IMR-90 (cell line): ENCODE measurements around the gene PRKG2. TPM values are rescaled to one million over a fixed set of nuclear protein-coding genes. Genes with fewer than 3 reads are reported as not detected.

Source experiments
- ATAC-seq: fragments of 200-7000 bp; cut with Tn5 transposase; 2 replicates; pipeline ENCODE4 v1.9.1; 2020; ENCODE audit warnings: low read depth, mild to moderate bottlenecking, moderate library complexity
- BruUV-seq: library from RNA; stranded (reverse); fragments of 400-500 nt; replicated peaks from 2 replicates; lab custom pipeline; 2021; lab: Mats Ljungman, UMichigan
- CTCF ChIA-PET: fragments of 300-600 bp; formaldehyde crosslinking; extraction: SDS; loops from one replicate; lab custom pipeline; 2021; ENCODE audit warnings: antibody characterized with exemption; lab: Yijun Ruan, JAX
- POLR2A ChIA-PET: fragments of 300-600 bp; sonication (Branson Sonifier 250); formaldehyde crosslinking; loops from one replicate; lab custom pipeline; 2022; ENCODE audit warnings: antibody characterized with exemption; ENCODE audit not compliant: unreplicated experiment; lab: Charles Lee
- DNase-seq: peaks from one replicate; pipeline ENCODE4 v3.0.0; 2013
- H2AFZ ChIP-seq: replicated peaks from 2 replicates; pipeline ENCODE3; 2013; ENCODE audit warnings: low read length, mild to moderate bottlenecking; ENCODE audit not compliant: poor library complexity
- H2AK5ac ChIP-seq: 2 replicates; pipeline ENCODE4 v1.6.1; 2013; ENCODE audit warnings: low read depth, low read length, inconsistent platforms
- H2AK9ac ChIP-seq: replicated peaks from 2 replicates; pipeline ENCODE3; 2013; ENCODE audit warnings: mild to moderate bottlenecking, low read depth, low read length, moderate library complexity; ENCODE audit not compliant: poor library complexity
- H2BK120ac ChIP-seq: 2 replicates; pipeline ENCODE4 v1.6.1; 2013; ENCODE audit warnings: low read depth, low read length, inconsistent platforms
- H2BK15ac ChIP-seq: 3 replicates; pipeline ENCODE4 v1.6.1; 2013; ENCODE audit warnings: low read depth, low read length, inconsistent platforms
- H2BK20ac ChIP-seq: 2 replicates; pipeline ENCODE4 v1.6.1; 2013; ENCODE audit warnings: low read depth, mild to moderate bottlenecking, inconsistent platforms, low read length, moderate library complexity
- H2BK5ac ChIP-seq: 2 replicates; pipeline ENCODE4 v1.6.1; 2013; ENCODE audit warnings: mild to moderate bottlenecking, low read depth, low read length, inconsistent platforms; ENCODE audit not compliant: poor library complexity, severe bottlenecking
- H3K14ac ChIP-seq: replicated peaks from 2 replicates; pipeline ENCODE4 v1.6.1; 2013; ENCODE audit warnings: low read depth, low read length, inconsistent platforms
- H3K18ac ChIP-seq: 2 replicates; pipeline ENCODE4 v1.6.1; 2013; ENCODE audit warnings: low read depth, low read length, control low read depth
- H3K23ac ChIP-seq: 2 replicates; pipeline ENCODE4 v1.6.1; 2013; ENCODE audit warnings: low read depth, low read length, inconsistent platforms
- H3K27ac ChIP-seq: 2 replicates; pipeline ENCODE4 v1.5.1; 2013; ENCODE audit warnings: mild to moderate bottlenecking, control low read depth, low read length; ENCODE audit not compliant: insufficient read depth
- H3K27me3 ChIP-seq: 2 replicates; pipeline ENCODE4 v1.6.1; 2013; ENCODE audit warnings: low read length; ENCODE audit not compliant: control insufficient read depth, insufficient read depth
- H3K36me3 ChIP-seq: 2 replicates; pipeline ENCODE4 v1.6.1; 2013; ENCODE audit warnings: low read length, mixed read lengths; ENCODE audit not compliant: control insufficient read depth, insufficient read depth
- H3K4ac ChIP-seq: 2 replicates; pipeline ENCODE4 v1.6.1; 2013; ENCODE audit warnings: low read depth, low read length, inconsistent platforms
- H3K4me1 ChIP-seq: 2 replicates; pipeline ENCODE4 v1.6.1; 2013; ENCODE audit warnings: low read length, mixed read lengths; ENCODE audit not compliant: control insufficient read depth, insufficient read depth
- H3K4me2 ChIP-seq: 2 replicates; pipeline ENCODE4 v1.6.1; 2013; ENCODE audit warnings: low read depth, mild to moderate bottlenecking, control low read depth, low read length, moderate library complexity
- H3K4me3 ChIP-seq: 2 replicates; pipeline ENCODE4 v1.5.1; 2013; ENCODE audit warnings: low read depth, mild to moderate bottlenecking, control low read depth, low read length, moderate library complexity; ENCODE audit not compliant: insufficient read depth
- H3K56ac ChIP-seq: 2 replicates; pipeline ENCODE4 v1.6.1; 2013; ENCODE audit warnings: low read length, inconsistent platforms; ENCODE audit not compliant: insufficient read depth; ENCODE audit errors: extremely low read depth
- H3K79me1 ChIP-seq, 2 experiments: 2 replicates each; pipeline ENCODE4 v1.6.1; 2013; ENCODE audit warnings: low read length in 2 of 2, inconsistent platforms in 1 of 2, low read depth in 1 of 2
- H3K9ac ChIP-seq: 2 replicates; pipeline ENCODE4 v1.6.1; 2013; ENCODE audit warnings: low read depth, low read length, control low read depth
- H3K9me1 ChIP-seq: 2 replicates; pipeline ENCODE4 v1.6.1; 2013; ENCODE audit warnings: low read length, inconsistent platforms; ENCODE audit not compliant: insufficient read depth
- H3K9me3 ChIP-seq: 2 replicates; pipeline ENCODE4 v1.6.1; 2013; ENCODE audit warnings: low read length; ENCODE audit not compliant: control insufficient read depth, insufficient read depth
- H4K20me1 ChIP-seq: 2 replicates; pipeline ENCODE4 v1.6.1; 2013; ENCODE audit warnings: low read length, inconsistent platforms; ENCODE audit not compliant: insufficient read depth
- H4K5ac ChIP-seq: 2 replicates; pipeline ENCODE4 v1.6.1; 2013; ENCODE audit warnings: mild to moderate bottlenecking, low read depth, low read length, control low read depth
- H4K8ac ChIP-seq, 2 experiments: 2 replicates each; pipeline ENCODE4 v1.6.1; 2013; ENCODE audit warnings: low read depth in 2 of 2, low read length in 2 of 2, control low read depth in 1 of 2, inconsistent platforms in 1 of 2
- H4K91ac ChIP-seq: 2 replicates; pipeline ENCODE4 v1.6.1; 2013; ENCODE audit warnings: low read depth, low read length, inconsistent platforms; ENCODE audit not compliant: insufficient read depth
- BHLHE40 ChIP-seq: fragments of 150-350 bp; IDR thresholded peaks from 2 replicates; pipeline ENCODE4 v1.6.1; 2016; ENCODE audit warnings: mild to moderate bottlenecking, low read depth, low read length
- CEBPB ChIP-seq: IDR thresholded peaks from 2 replicates; pipeline ENCODE4 v1.6.1; 2012; ENCODE audit warnings: low read depth, low read length, improper control_type of control experiment
- CHD1 ChIP-seq: IDR thresholded peaks from 2 replicates; pipeline ENCODE4 v1.6.1; 2012; ENCODE audit warnings: low read depth, low read length, improper control_type of control experiment
- FOS ChIP-seq: fragments of 150-350 bp; IDR thresholded peaks from 2 replicates; pipeline ENCODE4 v1.6.1; 2016; ENCODE audit warnings: low read depth, low read length
- MAFK ChIP-seq: IDR thresholded peaks from 2 replicates; pipeline ENCODE4 v1.6.1; 2012; ENCODE audit warnings: low read depth, low read length, improper control_type of control experiment
- MAZ ChIP-seq: IDR thresholded peaks from 2 replicates; pipeline ENCODE4 v1.6.1; 2012; ENCODE audit warnings: low read depth, mild to moderate bottlenecking, low read length, improper control_type of control experiment, moderate library complexity, borderline replicate concordance
- MXI1 ChIP-seq: IDR thresholded peaks from 2 replicates; pipeline ENCODE4 v1.6.1; 2012; ENCODE audit warnings: low read depth, mild to moderate bottlenecking, low read length, moderate library complexity, borderline replicate concordance
- POLR2A ChIP-seq: IDR thresholded peaks from 2 replicates; pipeline ENCODE4 v1.6.1; 2012; ENCODE audit warnings: mild to moderate bottlenecking, low read depth, low read length
- RAD21 ChIP-seq: IDR thresholded peaks from 2 replicates; pipeline ENCODE4 v1.6.1; 2012; ENCODE audit warnings: low read length, improper control_type of control experiment
- RCOR1 ChIP-seq: IDR thresholded peaks from 2 replicates; pipeline ENCODE4 v1.6.1; 2012; ENCODE audit warnings: mild to moderate bottlenecking, low read length, improper control_type of control experiment; ENCODE audit not compliant: insufficient replicate concordance
- SMC3 ChIP-seq: fragments of 150-350 bp; IDR thresholded peaks from 2 replicates; pipeline ENCODE4 v1.6.1; 2016; ENCODE audit warnings: low read depth, mild to moderate bottlenecking, antibody characterized with exemption, low read length, moderate library complexity
- WGBS, 2 experiments: methylation state at CpG; one replicate each; pipeline versions ENCODE4 v1.1.5 to v1.1.7; 2013; ENCODE audit warnings: missing lambda C conversion rate in 2 of 2; ENCODE audit not compliant: insufficient read length in 1 of 2; ENCODE audit errors: extremely low coverage in 2 of 2; 5-methylcytosine and 5-hydroxymethylcytosine counted together
- dilution Hi-C: fragments of 300-500 bp; cut with HindIII; formaldehyde crosslinking; loops from one replicate; pipeline ENCODE4 v1.14.3; 2018; ENCODE audit warnings: low sequenced_read_pairs; ENCODE audit not compliant: unreplicated experiment
- in situ Hi-C: fragments of 300-500 bp; cut with MboI; formaldehyde crosslinking; loops from 3 replicates; pipeline ENCODE4 v1.14.3; 2019; ENCODE audit warnings: low sequenced_read_pairs, inconsistent platforms, mixed read lengths
- intact Hi-C: fragments of 100-400 bp; cut with micrococcal nuclease; formaldehyde crosslinking; loops from 2 replicates; pipeline ENCODE4 v1.10.0; 2022
- polyA plus RNA-seq, 3 experiments: library from polyadenylated mRNA; depleted of rRNA; stranded (reverse); fragments of >200 nt; gene quantifications; 2 replicates each; pipeline ENCODE4 v1.2.3, GENCODE V29; 2012; ENCODE audit warnings: low replicate concordance in 1 of 3
- total RNA-seq: library from RNA; depleted of rRNA; stranded (reverse); fragments of >200 nt; gene quantifications from 2 replicates; pipeline ENCODE4 v1.2.3, GENCODE V29; 2012
- TF ChIP-seq, protein P1 (sequence below): conservative IDR thresholded peaks from 2 replicates; pipeline ENCODE4 v1.5.1; 2012; ENCODE audit warnings: mild to moderate bottlenecking, low read depth, low read length, improper control_type of control experiment
- TF ChIP-seq, protein P2 (sequence below): fragments of 150-350 bp; IDR thresholded peaks from 2 replicates; pipeline ENCODE4 v1.6.1; 2017; ENCODE audit warnings: mild to moderate bottlenecking, antibody characterized with exemption, low read length, low read depth

Gene PRKG2
- total and polyA plus RNA-seq, 2 of the 4 experiments (the other 2 are of a cell fraction), result 0.44 to 2.0 TPM

DNA sequence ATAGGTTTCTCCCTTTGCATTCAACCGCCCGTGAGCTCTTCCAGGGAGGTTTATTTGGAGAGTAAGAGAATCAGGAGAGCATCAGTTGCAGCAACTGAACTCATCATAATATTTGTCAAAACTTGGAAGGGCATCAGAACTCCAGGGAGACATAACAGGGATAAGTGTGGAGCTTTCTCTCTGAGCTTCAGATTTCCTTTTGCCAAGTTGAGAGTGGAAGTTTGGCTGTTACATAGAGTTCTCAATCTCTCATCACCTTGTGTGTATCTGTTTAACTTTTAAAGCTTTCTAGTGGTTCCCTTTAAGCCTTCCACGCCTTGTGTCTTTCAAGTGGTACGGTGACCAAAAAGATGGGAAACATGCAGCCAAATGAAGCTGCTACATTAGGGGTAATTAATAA lies 165.7 kb downstream of the PRKG2 start:
- intact Hi-C loops, result no loop called here
- Histone ChIP-seq H3K18ac (no peak overlapping the region), H2AK9ac (no peak overlapping the region)

More for the DNA sequence above, 165.7 kb downstream of the PRKG2 start:
- Histone ChIP-seq H3K9me1 (no peaks in the 10 kb centered on the region), H3K79me1 (no peaks in the 10 kb centered on the region), H3K9me3 (no peaks in the 10 kb centered on the region), H3K36me3 (no peaks in the 10 kb centered on the region), H2AK5ac (no peak overlapping the region), H3K56ac (no peak overlapping the region), H3K4ac (no peak overlapping the region), H2BK15ac (no peak overlapping the region), H4K91ac (no peak overlapping the region), H3K4me2 (no peak overlapping the region), H3K9ac (no peak overlapping the region), H3K23ac (no peak overlapping the region), H3K27me3 (peaks cover 7% of the 10 kb centered on the region), H2BK120ac (no peak overlapping the region), H4K5ac (no peak overlapping the region), H4K8ac (no peak overlapping the region), H2AFZ (no peak overlapping the region), H4K20me1 (no peaks in the 10 kb centered on the region), H3K14ac (no peak overlapping the region), H3K4me3 (no peak overlapping the region), H3K27ac (no peak overlapping the region), H2BK20ac (no peak overlapping the region), H3K4me1 (no peaks in the 10 kb centered on the region; the same call in 1 of the 2 replicates), H2BK5ac (no peak overlapping the region)
- in situ Hi-C loops (no loop called here), dilution Hi-C loops (no loop called here)
- no CpG with 5 or more reads among the region's 4 CpGs for WGBS, 2 experiments
- CTCF ChIA-PET, result interaction anchor here (1.1 to 4.9 kb wide), 3 partner anchors 10 to 687 kb away, joined by 3 to 17 read pairs (median 7); no protein-coding TSS in a partner anchor
- TF ChIP-seq MXI1 (no peak), CEBPB (no peak), CHD1 (no peak), FOS (no peak), BHLHE40 (no peak), RAD21 (no peak), SMC3 (no peak), MAZ (no peak), RCOR1 (no peak), POLR2A (no peak), MAFK (no peak)
- TF ChIP-seq, protein P1, sequence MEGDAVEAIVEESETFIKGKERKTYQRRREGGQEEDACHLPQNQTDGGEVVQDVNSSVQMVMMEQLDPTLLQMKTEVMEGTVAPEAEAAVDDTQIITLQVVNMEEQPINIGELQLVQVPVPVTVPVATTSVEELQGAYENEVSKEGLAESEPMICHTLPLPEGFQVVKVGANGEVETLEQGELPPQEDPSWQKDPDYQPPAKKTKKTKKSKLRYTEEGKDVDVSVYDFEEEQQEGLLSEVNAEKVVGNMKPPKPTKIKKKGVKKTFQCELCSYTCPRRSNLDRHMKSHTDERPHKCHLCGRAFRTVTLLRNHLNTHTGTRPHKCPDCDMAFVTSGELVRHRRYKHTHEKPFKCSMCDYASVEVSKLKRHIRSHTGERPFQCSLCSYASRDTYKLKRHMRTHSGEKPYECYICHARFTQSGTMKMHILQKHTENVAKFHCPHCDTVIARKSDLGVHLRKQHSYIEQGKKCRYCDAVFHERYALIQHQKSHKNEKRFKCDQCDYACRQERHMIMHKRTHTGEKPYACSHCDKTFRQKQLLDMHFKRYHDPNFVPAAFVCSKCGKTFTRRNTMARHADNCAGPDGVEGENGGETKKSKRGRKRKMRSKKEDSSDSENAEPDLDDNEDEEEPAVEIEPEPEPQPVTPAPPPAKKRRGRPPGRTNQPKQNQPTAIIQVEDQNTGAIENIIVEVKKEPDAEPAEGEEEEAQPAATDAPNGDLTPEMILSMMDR, result no peak
- TF ChIP-seq, protein P2, sequence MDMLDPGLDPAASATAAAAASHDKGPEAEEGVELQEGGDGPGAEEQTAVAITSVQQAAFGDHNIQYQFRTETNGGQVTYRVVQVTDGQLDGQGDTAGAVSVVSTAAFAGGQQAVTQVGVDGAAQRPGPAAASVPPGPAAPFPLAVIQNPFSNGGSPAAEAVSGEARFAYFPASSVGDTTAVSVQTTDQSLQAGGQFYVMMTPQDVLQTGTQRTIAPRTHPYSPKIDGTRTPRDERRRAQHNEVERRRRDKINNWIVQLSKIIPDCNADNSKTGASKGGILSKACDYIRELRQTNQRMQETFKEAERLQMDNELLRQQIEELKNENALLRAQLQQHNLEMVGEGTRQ, result no peak
- BruUV-seq, result no TSS peak
- ATAC-seq (no peak), DNase-seq (no peak)
- POLR2A ChIA-PET, result no interaction called here
